HEK293 (cell line): ENCODE data around the gene MADCAM1.

Experiments used
- EGR2 ChIP-seq: fragments of 450-650 bp; formaldehyde crosslinking; IDR thresholded peaks from 2 replicates; pipeline ENCODE4 v1.5.1; 2016; ENCODE audit warnings: low read depth, missing biosample characterization, missing genetic modification characterization
- HOXA7 ChIP-seq: sonication (generic); formaldehyde crosslinking; IDR thresholded peaks from 2 replicates; pipeline ENCODE4 v1.8.1; 2022; ENCODE audit warnings: missing genetic modification reagents, borderline replicate concordance
- HOXC10 ChIP-seq: sonication (generic); formaldehyde crosslinking; IDR thresholded peaks from 2 replicates; pipeline ENCODE4 v1.8.1; 2023; ENCODE audit warnings: mild to moderate bottlenecking, missing genetic modification reagents
- MZF1 ChIP-seq: fragments of 450-650 bp; formaldehyde crosslinking; IDR thresholded peaks from 2 replicates; pipeline ENCODE4 v1.5.1; 2017; ENCODE audit warnings: missing biosample characterization, missing genetic modification characterization, borderline replicate concordance
- OVOL3 ChIP-seq: fragments of 450-650 bp; formaldehyde crosslinking; IDR thresholded peaks from 2 replicates; pipeline ENCODE4 v1.5.1; 2016; ENCODE audit warnings: missing biosample characterization, missing genetic modification characterization
- PRDM1 ChIP-seq: fragments of 450-650 bp; formaldehyde crosslinking; IDR thresholded peaks from 2 replicates; pipeline ENCODE4; 2016; ENCODE audit warnings: missing biosample characterization, missing genetic modification characterization
- SALL2 ChIP-seq: fragments of 450-650 bp; formaldehyde crosslinking; IDR thresholded peaks from 2 replicates; pipeline ENCODE4 v1.5.0; 2017; ENCODE audit warnings: missing biosample characterization, mild to moderate bottlenecking, missing genetic modification characterization, borderline replicate concordance
- TCF7L2 ChIP-seq: IDR thresholded peaks from 2 replicates; pipeline ENCODE4 v1.6.1; 2011; ENCODE audit warnings: low read depth, mild to moderate bottlenecking, inconsistent platforms, low read length, moderate library complexity, borderline replicate concordance
- YY2 ChIP-seq: fragments of 450-650 bp; formaldehyde crosslinking; IDR thresholded peaks from 2 replicates; pipeline ENCODE4 v1.5.1; 2016; ENCODE audit warnings: missing biosample characterization, missing genetic modification characterization
- ZFP3 ChIP-seq: fragments of 450-650 bp; formaldehyde crosslinking; IDR thresholded peaks from 2 replicates; pipeline ENCODE4 v1.5.1; 2016; ENCODE audit warnings: low read depth, missing biosample characterization, missing genetic modification characterization
- ZNF157 ChIP-seq: fragments of 450-650 bp; formaldehyde crosslinking; IDR thresholded peaks from 2 replicates; pipeline ENCODE4 v1.5.1; 2016; ENCODE audit warnings: missing biosample characterization, missing genetic modification characterization
- ZNF202 ChIP-seq: fragments of 450-650 bp; formaldehyde crosslinking; IDR thresholded peaks from 2 replicates; pipeline ENCODE4 v1.5.1; 2016; ENCODE audit warnings: missing biosample characterization, missing genetic modification characterization, borderline replicate concordance
- ZNF23 ChIP-seq: fragments of 450-650 bp; formaldehyde crosslinking; IDR thresholded peaks from 2 replicates; pipeline ENCODE4 v1.5.1; 2016; ENCODE audit warnings: missing biosample characterization, missing genetic modification characterization, borderline replicate concordance
- ZNF274 ChIP-seq, 2 experiments: fragments of 200-500 bp in 1 of 2; fragments of 450-650 bp in 1 of 2; sonication (Bioruptor generic) in 1 of 2; formaldehyde crosslinking in 1 of 2; IDR thresholded peaks; 2 replicates each; pipeline versions ENCODE4 v1.5.1 to v1.6.1; 2014 to 2016; ENCODE audit warnings: borderline replicate concordance in 1 of 2, inconsistent platforms in 1 of 2, low read length in 1 of 2, missing biosample characterization in 1 of 2, missing genetic modification characterization in 1 of 2
- ZNF292 ChIP-seq: fragments of 450-650 bp; formaldehyde crosslinking; IDR thresholded peaks from 2 replicates; pipeline ENCODE4 v1.5.1; 2016; ENCODE audit warnings: low read depth, missing biosample characterization, missing genetic modification characterization, borderline replicate concordance
- ZNF324 ChIP-seq: fragments of 450-650 bp; formaldehyde crosslinking; IDR thresholded peaks from 2 replicates; pipeline ENCODE4 v1.5.1; 2016; ENCODE audit warnings: missing biosample characterization, missing genetic modification characterization
- ZNF335 ChIP-seq: fragments of 450-650 bp; formaldehyde crosslinking; conservative IDR thresholded peaks from 2 replicates; pipeline ENCODE4 v1.5.1; 2016; ENCODE audit warnings: missing biosample characterization, missing genetic modification characterization
- ZNF350 ChIP-seq: fragments of 450-650 bp; formaldehyde crosslinking; IDR thresholded peaks from 2 replicates; pipeline ENCODE4 v1.5.0; 2017; ENCODE audit warnings: missing biosample characterization, mild to moderate bottlenecking, missing genetic modification characterization
- ZNF366 ChIP-seq: fragments of 450-650 bp; formaldehyde crosslinking; conservative IDR thresholded peaks from 2 replicates; pipeline ENCODE4 v1.5.1; 2016; ENCODE audit warnings: missing biosample characterization, missing genetic modification characterization
- ZNF391 ChIP-seq: fragments of 450-650 bp; formaldehyde crosslinking; IDR thresholded peaks from 2 replicates; pipeline ENCODE4 v1.5.1; 2016; ENCODE audit warnings: low read depth, missing biosample characterization, missing genetic modification characterization, borderline replicate concordance
- ZNF501 ChIP-seq: fragments of 450-650 bp; formaldehyde crosslinking; IDR thresholded peaks from 2 replicates; pipeline ENCODE4 v1.5.1; 2016; ENCODE audit warnings: missing biosample characterization, missing genetic modification characterization
- ZNF521 ChIP-seq: fragments of 450-650 bp; formaldehyde crosslinking; IDR thresholded peaks from 2 replicates; pipeline ENCODE4 v1.5.1; 2017; ENCODE audit warnings: missing biosample characterization, mild to moderate bottlenecking, missing genetic modification characterization
- ZNF560 ChIP-seq: fragments of 450-650 bp; formaldehyde crosslinking; IDR thresholded peaks from 2 replicates; pipeline ENCODE4 v1.5.1; 2017; ENCODE audit warnings: missing biosample characterization, missing genetic modification characterization, borderline replicate concordance
- ZNF629 ChIP-seq: fragments of 450-650 bp; formaldehyde crosslinking; IDR thresholded peaks from 2 replicates; pipeline ENCODE4 v1.5.1; 2017; ENCODE audit warnings: missing biosample characterization, missing genetic modification characterization
- ZNF670 ChIP-seq: fragments of 450-650 bp; formaldehyde crosslinking; IDR thresholded peaks from 2 replicates; pipeline ENCODE4 v1.5.1; 2016; ENCODE audit warnings: missing biosample characterization, missing genetic modification characterization, low read depth
- ZNF837 ChIP-seq: fragments of 450-650 bp; formaldehyde crosslinking; IDR thresholded peaks from 2 replicates; pipeline ENCODE4 v1.5.1; 2016; ENCODE audit warnings: missing biosample characterization, missing genetic modification characterization
- ZXDB ChIP-seq: fragments of 450-650 bp; formaldehyde crosslinking; IDR thresholded peaks from 2 replicates; pipeline ENCODE4 v1.5.1; 2016; ENCODE audit warnings: missing biosample characterization, missing genetic modification characterization
- TF ChIP-seq, protein P1 (sequence below): fragments of 450-650 bp; formaldehyde crosslinking; IDR thresholded peaks from 2 replicates; pipeline ENCODE4 v1.5.1; 2016; ENCODE audit warnings: missing biosample characterization, missing genetic modification characterization
- TF ChIP-seq, protein P2 (sequence below): fragments of 450-650 bp; formaldehyde crosslinking; IDR thresholded peaks from 2 replicates; pipeline ENCODE4 v1.5.1; 2016; ENCODE audit warnings: missing biosample characterization, missing genetic modification characterization
- TF ChIP-seq, protein P3 (sequence below): fragments of 450-650 bp; formaldehyde crosslinking; conservative IDR thresholded peaks from 2 replicates; pipeline ENCODE4 v1.5.1; 2016; ENCODE audit warnings: low read depth, missing biosample characterization, missing genetic modification characterization
- TF ChIP-seq, protein P4 (sequence below): fragments of 450-650 bp; formaldehyde crosslinking; IDR thresholded peaks from 2 replicates; pipeline ENCODE4 v1.5.1; 2016; ENCODE audit warnings: missing biosample characterization, missing genetic modification characterization

The MADCAM1 gene

DNA sequence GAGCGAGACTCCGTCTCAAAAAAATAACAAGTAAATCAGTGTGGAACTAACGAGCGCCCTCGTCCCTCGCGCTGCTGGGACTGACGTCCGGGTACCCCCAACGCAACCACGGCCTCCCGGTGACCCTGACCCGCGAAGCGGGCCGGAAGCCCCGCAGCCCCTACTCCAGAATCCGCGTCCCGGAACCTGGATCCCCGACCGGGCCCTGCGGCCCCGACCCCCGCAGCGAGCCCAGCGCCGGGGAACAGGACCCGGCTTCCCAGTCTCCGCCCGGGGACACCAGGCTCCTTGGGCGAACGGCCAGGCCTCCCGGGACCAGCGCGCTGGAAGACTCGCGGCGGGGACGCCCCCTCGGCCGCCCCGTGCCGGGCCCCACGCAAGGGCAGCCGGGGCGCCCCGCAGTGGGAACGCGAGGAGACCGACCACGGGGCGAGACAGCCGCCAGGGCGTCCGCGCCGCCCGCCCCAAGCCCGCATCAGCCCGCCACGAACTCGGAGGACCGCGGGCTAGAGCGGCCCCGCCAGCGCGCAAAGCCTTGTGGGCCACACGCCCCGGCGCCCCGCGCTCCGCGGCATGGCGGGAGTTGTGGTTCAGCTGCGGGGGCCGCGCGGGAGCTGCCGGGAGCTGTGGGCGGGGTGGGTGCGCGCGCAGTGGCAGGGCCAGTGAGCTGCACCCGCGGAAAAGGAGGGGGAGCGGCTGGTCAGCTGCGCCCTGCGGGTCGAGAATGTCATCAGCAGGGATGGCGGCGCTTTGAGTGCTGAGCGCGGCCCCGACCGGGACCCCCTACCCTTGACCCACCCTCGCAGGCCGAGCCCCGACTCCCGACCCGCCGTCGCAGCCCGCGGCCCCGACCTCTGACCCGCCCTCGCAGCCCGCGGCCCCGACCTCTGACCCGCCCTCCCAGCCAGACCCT, 7.5 kb upstream of the MADCAM1 start (continued):
- TF ChIP-seq ZNF629 (peak; percentile 16; the same call in 1 of the 2 replicates), ZNF837 (tag by site-specific recombination) (no peak), ZXDB (tag by site-specific recombination) (no peak), ZFP3 (tag by site-specific recombination) (no peak), ZNF501 (no peak), PRDM1 (tag by site-specific recombination) (no peak), ZNF521 (tag by site-specific recombination) (no peak), ZNF350 (tag by site-specific recombination) (no peak), ZNF157 (tag by site-specific recombination) (no peak), EGR2 (tag by site-specific recombination) (peak; percentile 42; the same call in 1 of the 2 replicates), ZNF670 (no peak), ZNF335 (tag by site-specific recombination) (peak; percentile 75), HOXA7 (no peak), HOXC10 (CRISPR knock-in tag) (0 out of 2 replicates have a peak, but pooled peaks have one; percentile 50), YY2 (0 out of 2 replicates have a peak, but pooled peaks have one; percentile 48), ZNF324 (tag by site-specific recombination) (no peak), ZNF366 (tag by site-specific recombination) (no peak), MZF1 (tag by site-specific recombination) (no peak), ZNF274 (IDR thresholded peaks at IDR 0.05; ENCODE audit: low read length) (no peak), ZNF274 (tag by site-specific recombination; IDR thresholded peaks at IDR 0.05; ENCODE audit: borderline replicate concordance) (no peak), ZNF391 (tag by site-specific recombination) (no peak), TCF7L2 (no peak), ZNF23 (tag by site-specific recombination) (no peak), SALL2 (tag by site-specific recombination) (no peak), ZNF292 (no peak), OVOL3 (tag by site-specific recombination) (no peak), ZNF560 (tag by site-specific recombination) (no peak), ZNF202 (no peak)
- TF ChIP-seq, protein P1, sequence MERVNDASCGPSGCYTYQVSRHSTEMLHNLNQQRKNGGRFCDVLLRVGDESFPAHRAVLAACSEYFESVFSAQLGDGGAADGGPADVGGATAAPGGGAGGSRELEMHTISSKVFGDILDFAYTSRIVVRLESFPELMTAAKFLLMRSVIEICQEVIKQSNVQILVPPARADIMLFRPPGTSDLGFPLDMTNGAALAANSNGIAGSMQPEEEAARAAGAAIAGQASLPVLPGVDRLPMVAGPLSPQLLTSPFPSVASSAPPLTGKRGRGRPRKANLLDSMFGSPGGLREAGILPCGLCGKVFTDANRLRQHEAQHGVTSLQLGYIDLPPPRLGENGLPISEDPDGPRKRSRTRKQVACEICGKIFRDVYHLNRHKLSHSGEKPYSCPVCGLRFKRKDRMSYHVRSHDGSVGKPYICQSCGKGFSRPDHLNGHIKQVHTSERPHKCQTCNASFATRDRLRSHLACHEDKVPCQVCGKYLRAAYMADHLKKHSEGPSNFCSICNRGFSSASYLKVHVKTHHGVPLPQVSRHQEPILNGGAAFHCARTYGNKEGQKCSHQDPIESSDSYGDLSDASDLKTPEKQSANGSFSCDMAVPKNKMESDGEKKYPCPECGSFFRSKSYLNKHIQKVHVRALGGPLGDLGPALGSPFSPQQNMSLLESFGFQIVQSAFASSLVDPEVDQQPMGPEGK (tag by site-specific recombination) = peak; percentile 52; the same call in 1 of the 2 replicates
- TF ChIP-seq, protein P2, sequence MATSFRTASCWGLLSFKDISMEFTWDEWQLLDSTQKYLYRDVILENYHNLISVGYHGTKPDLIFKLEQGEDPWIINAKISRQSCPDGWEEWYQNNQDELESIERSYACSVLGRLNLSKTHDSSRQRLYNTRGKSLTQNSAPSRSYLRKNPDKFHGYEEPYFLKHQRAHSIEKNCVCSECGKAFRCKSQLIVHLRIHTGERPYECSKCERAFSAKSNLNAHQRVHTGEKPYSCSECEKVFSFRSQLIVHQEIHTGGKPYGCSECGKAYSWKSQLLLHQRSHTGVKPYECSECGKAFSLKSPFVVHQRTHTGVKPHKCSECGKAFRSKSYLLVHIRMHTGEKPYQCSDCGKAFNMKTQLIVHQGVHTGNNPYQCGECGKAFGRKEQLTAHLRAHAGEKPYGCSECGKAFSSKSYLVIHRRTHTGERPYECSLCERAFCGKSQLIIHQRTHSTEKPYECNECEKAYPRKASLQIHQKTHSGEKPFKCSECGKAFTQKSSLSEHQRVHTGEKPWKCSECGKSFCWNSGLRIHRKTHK (tag by site-specific recombination) = no peak
- TF ChIP-seq, protein P3, sequence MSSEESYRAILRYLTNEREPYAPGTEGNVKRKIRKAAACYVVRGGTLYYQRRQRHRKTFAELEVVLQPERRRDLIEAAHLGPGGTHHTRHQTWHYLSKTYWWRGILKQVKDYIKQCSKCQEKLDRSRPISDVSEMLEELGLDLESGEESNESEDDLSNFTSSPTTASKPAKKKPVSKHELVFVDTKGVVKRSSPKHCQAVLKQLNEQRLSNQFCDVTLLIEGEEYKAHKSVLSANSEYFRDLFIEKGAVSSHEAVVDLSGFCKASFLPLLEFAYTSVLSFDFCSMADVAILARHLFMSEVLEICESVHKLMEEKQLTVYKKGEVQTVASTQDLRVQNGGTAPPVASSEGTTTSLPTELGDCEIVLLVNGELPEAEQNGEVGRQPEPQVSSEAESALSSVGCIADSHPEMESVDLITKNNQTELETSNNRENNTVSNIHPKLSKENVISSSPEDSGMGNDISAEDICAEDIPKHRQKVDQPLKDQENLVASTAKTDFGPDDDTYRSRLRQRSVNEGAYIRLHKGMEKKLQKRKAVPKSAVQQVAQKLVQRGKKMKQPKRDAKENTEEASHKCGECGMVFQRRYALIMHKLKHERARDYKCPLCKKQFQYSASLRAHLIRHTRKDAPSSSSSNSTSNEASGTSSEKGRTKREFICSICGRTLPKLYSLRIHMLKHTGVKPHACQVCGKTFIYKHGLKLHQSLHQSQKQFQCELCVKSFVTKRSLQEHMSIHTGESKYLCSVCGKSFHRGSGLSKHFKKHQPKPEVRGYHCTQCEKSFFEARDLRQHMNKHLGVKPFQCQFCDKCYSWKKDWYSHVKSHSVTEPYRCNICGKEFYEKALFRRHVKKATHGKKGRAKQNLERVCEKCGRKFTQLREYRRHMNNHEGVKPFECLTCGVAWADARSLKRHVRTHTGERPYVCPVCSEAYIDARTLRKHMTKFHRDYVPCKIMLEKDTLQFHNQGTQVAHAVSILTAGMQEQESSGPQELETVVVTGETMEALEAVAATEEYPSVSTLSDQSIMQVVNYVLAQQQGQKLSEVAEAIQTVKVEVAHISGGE (tag by site-specific recombination) = peak; percentile 82
- TF ChIP-seq, protein P4, sequence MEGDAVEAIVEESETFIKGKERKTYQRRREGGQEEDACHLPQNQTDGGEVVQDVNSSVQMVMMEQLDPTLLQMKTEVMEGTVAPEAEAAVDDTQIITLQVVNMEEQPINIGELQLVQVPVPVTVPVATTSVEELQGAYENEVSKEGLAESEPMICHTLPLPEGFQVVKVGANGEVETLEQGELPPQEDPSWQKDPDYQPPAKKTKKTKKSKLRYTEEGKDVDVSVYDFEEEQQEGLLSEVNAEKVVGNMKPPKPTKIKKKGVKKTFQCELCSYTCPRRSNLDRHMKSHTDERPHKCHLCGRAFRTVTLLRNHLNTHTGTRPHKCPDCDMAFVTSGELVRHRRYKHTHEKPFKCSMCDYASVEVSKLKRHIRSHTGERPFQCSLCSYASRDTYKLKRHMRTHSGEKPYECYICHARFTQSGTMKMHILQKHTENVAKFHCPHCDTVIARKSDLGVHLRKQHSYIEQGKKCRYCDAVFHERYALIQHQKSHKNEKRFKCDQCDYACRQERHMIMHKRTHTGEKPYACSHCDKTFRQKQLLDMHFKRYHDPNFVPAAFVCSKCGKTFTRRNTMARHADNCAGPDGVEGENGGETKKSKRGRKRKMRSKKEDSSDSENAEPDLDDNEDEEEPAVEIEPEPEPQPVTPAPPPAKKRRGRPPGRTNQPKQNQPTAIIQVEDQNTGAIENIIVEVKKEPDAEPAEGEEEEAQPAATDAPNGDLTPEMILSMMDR (tag by site-specific recombination) = peak; percentile 27; the same call in 1 of the 2 replicates
